ENCODE results near the gene BTBD9.

BTBD9 gene

DNA sequence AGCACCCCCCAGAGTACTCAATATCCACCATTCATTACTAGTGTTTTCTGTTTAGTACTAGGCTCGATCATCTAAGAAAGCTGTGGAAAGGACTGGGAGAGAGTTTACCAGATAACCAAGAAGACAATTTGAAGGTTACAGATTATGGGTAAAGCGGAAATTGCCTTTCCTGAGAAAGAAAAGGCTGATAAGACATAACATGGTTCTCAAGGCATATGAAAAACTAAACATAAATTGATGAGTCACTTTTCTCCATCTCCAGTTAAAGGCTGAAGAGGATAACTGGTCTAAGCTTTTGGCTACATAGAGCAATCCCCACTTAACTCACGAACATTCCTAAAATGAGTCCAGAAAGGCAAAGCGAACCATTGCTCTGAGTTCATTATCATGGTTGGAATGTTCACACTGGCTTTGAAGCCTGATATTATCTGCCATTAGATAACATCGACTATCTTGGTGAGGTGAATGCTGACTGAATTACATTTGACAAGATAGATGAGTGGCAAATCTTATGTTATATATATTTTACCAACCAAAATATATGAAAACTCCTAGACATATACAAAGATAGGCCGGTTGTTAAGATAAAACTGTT, 65.8 kb downstream of the BTBD9 start:
- DNase-seq = no peak
- intact Hi-C loops (cut with DNase I) = no loop called here

DNA sequence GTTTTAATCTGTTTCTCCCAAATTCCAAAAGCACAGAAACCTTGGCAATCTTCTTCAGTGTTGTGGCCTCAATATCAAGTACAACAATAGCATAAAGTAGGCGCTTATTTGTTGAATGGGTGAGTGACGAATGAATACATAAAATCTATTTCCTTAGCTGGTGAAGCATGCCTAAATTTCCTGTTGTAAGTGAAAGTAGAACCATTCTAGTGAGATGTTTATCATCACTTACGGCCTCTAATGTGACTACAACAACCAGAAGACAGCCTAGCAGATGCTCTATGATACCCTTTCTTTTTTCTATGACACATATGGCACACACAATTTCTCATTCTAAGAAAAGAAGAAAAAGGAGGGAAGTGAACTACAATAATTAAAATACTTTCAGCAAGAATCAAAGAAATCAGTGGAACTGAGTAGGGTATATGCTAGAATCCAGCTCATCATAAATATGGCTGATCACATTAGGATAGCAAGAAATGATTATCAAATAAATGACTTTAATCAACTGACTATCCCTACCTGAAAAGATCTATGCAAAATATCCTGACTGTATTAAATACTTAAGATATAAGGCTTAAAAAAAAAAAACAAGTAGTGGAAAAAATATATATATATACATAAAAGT, 67.4 kb downstream of the BTBD9 start:
- intact Hi-C loops (cut with DNase I) = no loop called here
- no peak for DNase-seq

DNA sequence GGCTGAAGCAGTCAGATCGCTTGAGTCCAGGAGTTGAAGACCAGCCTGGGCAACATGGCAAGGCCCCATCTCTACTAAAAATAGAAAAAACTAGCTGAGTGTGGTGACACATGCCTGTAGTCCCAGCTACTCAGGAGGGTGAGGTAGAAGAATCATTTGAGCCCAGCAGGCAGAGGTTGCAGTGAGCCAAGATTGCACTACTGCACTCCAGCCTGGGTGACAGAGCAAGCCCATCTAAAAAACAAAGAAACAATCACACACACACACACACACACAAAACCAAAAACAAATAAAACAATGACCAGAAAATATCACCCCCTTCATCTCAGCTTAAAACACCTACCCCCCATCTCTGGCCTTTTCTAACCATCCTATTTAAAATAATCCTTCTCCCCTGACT, 68.0 kb downstream of the BTBD9 start:
- no peak for DNase-seq
- intact Hi-C loops (cut with DNase I) = no loop called here

DNA sequence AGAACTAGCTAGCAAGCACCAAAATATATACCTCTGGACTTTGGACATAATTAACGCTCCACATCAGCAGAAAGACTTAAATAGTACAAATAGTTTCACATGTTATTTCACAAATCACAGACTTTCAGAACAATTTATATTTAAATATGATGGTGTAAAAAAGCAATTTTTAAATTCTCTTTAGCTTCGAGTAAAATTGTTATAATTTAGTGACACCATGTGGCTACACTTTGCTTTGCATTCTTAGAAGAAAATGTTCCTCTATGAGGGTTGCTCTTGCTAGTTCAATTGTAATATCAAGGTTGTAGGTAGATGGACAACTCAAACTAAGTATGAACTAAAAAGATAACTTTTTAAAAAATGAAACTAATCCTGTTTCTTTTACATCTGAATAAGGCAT, 69.0 kb downstream of the BTBD9 start:
- DNase-seq = no peak
- intact Hi-C loops (cut with DNase I) = no loop called here

DNA sequence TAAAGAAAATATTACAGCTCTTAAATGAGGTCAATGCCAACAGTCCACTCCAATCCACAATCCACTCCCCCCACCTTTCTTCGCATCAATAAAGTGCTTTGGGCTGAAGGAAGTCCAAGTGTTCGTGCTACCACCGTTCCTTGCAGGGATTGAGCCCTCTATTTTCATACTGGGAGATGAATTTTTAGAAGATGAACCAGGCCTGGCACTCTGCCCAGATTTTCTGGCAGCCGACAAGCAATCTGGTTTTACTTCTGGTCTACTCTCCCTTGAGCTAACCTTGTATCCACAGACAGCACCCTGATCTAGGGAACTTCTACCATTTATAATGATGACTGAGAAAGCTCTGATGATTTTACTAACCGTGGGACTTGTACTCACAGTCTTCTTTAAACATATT, 72.3 kb downstream of the BTBD9 start:
- DNase-seq = peak; percentile 8 to 83 (median 49)
- intact Hi-C loops (cut with DNase I) = no loop called here

DNA sequence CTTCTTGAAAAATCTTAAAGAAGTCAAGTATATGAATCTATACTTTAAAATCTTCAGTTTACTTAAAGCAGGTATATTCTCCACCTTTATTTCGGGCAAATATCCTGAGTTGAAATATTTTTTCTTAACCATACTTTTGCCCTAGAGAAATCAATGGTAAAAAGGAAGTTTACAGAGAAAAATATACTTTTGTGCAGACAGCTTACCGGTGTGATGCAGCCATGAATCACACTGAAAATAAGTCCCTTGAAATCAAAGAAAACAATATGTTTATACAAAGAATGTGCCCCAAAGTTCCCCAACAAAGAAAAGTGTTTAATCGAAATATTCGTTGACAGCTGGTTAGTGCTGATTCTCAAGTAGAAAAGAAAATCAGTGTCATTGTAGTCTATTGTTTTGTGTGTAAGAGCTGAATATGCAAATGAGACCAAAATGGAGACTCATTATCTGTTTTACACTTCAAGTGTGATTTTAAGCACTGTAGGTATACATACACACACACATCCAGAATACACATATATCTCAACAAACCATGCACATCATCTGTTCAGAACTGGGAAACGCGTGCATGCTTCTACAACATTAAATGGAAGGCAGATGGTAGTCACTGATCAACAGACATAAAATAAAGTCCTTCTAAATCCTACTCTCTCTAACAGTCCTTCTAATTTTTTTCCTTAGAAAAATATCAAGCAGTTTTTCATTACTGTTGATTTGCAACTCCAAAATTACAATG, 73.3 kb downstream of the BTBD9 start:
- intact Hi-C loops (cut with DNase I) = no loop called here
- DNase-seq = no peak

DNA sequence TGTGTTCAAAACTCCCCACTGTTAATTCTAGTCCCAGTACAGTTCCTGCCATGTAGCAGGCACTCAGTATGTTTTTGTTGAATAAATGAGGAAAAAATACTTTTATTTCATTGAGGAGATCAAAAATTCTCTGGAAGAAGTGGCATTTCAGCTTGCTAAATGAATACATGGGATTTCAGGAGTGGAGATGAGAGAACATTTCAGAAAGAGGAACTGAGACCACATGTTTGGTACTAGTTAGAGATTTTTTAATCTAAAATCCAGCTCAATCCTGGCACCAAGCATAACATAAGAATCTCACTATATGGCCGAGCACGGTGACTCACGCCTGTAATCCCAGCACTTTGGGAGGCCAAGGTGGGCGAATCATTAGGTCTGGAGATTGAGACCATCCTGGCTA, 75.4 kb downstream of the BTBD9 start:
- no peak for DNase-seq
- intact Hi-C loops (cut with DNase I) = no loop called here

DNA sequence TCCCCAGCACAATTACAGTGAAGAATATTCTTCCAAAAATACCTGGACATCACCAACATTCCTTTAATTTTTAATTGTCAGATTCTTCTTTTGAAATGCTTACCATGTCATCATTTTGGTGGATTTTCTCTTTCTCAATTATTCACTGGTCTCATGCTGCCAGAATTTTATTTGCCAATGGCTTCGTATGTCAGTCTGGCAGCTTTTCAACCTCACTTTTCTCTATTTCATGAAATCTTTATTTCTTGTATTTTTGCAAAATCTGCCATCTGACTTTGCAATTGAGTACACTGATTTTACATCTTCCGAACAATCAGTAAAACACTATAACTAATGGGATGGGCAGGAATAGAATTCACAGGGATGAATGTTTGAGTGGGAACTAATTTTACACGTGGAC, 84.1 kb downstream of the BTBD9 start:
- intact Hi-C loops (cut with DNase I) = no loop called here
- no peak for DNase-seq

DNA sequence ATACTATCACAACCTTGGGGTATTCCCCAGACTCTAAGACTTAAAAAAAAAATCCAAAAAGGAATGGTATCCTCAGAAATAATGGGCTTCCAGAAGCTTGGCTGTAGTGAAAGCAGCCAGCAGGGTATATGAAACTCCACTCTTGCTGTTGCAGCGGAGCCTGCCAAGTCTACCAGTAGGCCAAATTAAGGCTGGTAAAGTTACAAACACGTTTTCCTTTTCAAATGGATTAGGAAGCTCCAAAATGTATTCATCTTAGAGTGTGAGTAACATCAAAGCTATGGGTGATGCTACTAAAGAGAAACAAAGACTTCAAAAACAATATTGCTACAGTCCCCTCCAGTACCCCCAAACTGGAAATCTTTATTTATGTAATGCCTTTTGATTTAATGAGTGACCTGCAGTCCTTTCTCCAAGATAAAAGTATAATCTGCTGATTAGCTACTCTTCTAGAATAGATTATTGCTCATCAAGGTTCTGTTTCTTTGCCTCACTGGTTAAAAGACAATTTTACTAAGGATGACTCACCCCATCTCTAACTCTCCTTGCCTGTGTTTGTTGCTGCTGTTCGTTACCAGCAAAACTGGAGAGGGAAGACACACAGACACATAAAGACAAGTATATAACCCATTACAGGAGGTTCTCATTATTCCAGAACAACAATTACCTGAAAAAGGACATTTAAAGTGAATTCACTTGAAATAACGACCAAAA, 84.9 kb downstream of the BTBD9 start:
- no peak for DNase-seq
- intact Hi-C loops (cut with DNase I) = no loop called here

DNA sequence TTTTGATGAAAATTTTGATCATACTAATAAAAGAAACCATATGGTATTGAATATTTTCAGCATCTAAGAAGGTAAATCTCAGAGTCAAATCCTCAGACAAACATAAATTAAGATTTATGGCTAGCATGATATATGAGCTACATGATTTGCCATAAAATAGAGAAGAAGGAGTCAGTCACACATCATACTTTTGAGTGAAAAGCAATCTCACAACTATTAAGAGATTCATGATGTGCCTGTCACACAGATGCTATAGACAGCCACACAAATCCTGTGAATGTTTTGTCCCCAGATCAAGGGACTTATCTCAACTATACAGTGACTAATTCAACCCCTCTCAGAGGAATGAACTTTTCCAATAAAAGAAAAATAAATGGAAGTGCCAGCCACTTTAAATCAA, 85.7 kb downstream of the BTBD9 start:
- intact Hi-C loops (cut with DNase I) = no loop called here
- no peak for DNase-seq

DNA sequence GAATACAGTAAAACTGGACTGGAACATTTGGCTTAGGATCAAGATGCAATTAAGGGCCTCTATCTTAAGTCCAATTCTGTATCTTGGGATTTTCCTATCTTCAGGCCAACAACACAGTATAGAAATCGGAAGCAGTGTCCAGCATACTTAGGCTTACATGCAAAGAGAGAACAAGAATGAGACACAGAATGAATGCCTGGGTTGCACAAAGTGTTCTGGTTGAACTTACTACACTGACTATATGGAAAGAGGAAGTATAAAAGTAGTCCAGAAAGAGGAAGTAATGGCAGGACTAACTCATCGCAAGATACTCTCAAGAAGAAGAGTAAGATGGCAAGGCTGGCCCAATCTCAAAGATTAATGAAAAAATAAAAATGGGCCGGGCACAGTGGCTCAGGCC, 87.6 kb downstream of the BTBD9 start:
- peak in 1 of 42 donors; percentile 3 for DNase-seq
- intact Hi-C loops (cut with DNase I) = no loop called here

DNA sequence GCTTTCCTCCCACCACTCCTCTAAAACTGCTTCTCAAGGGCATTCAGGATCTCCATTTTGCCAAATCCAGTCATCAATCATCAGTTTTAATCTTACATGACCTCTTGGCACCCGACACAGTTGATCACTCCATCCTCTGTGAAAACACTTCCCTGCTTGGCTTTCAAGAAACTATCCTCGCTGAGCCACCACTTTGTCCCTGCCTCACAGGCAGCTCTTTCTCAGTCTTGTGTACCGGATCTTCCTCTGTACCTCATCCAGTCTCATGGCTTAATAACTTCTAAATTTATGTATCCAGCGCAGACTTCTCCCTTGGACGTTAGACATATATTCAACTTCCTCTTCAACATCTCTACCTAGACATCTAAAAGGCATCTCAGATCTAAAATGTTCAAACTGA, 89.9 kb downstream of the BTBD9 start:
- intact Hi-C loops (cut with DNase I) = no loop called here
- no peak for DNase-seq

DNA sequence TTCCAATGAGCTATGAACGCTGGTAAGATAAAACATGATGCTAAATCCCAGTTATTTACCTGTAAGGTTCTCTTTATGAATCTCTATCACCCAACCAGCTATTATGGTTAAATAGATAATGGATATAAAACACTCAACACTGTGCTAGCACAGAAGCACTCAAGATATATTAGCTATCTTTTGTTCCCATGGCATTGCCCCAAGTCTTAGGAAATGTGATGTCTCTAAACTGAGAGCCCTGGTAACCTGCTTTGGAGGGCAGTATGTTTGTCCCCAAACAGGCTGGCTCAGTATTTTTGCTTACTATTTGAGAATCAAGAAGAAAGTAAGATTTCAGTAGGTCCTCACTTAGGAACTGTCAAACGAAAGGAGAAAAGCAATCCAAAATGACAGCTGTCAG, 90.5 kb downstream of the BTBD9 start:
- intact Hi-C loops (cut with DNase I) = no loop called here

DNA sequence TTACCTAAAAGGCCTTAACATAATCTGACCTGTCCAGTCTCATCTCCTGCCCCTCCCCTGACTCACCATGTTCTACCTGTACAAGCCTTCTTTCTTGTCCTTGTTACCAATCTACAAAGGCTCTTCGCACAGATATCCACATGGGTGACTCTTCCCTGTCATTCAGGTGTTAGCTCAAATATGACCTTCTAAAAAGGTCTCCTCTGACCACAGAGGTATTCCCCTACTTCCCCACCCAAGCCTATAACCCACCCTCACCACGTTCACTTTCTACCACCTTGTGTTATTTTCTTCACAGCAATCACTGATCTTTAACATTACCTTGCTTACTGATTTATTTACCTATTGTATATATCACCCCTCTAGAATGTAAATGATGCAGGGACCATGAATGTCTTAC, 96.7 kb downstream of the BTBD9 start:
- intact Hi-C loops (cut with DNase I) = no loop called here
- DNase-seq = no peak

More for the DNA sequence above, 90.5 kb downstream of the BTBD9 start:
- no peak for DNase-seq

DNA sequence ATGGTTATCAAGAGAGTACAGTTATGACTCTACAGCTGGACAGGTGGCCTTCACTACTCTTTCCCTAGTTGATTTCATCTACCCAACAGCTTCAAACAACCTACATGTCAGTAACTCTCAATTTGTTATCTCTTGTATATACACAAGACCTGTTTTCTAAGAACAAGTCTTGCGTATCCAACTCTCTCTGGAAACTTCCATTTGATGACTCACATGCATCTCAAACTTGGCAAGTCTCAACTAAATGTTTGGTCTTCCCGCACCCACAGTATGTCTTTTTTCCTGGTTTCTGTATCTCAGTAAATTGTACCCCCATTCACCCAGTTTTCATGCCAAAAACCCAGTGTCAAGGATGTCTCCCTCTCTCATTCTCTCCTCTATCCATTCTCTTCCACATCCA, 97.7 kb downstream of the BTBD9 start:
- no peak for DNase-seq
- intact Hi-C loops (cut with DNase I) = no loop called here

DNA sequence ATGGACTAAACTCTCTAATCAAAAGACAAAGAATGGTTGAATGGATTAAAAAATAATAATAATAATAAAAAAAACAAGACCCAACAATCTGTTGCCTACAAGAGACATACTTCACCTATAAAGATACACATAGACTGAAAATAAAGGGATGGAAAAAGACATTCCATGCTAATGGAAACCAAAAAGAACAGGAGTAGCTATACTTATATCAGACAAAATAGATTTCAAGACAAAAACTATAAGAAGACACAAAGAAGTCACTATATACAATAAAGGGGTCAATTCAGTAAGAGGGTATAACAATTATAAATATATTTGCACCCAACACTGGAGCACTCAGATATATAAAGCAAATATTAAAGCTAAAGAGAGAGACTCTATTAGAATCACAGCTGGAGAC, 106.7 kb downstream of the BTBD9 start:
- DNase-seq = no peak
- intact Hi-C loops (cut with DNase I) = no loop called here

DNA sequence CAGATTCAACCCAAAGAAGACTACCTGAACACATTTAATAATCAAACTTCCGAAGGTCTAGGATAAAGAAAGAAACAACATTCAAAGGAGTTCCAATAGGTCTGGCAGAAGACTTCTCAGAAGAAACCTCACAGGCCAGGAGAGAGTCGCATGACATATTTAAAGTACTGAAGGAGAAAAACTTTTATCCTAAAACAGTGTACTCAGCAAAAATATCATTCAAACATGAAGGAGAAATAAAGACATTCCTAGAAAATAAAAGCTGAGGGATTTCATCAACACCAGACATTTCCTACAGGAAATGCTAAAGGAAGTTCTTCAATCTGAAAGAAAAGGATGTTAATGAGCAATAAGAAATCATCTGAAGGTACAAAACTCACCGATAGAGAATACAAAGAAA, 108.6 kb downstream of the BTBD9 start:
- intact Hi-C loops (cut with DNase I) = no loop called here
- DNase-seq = no peak

DNA sequence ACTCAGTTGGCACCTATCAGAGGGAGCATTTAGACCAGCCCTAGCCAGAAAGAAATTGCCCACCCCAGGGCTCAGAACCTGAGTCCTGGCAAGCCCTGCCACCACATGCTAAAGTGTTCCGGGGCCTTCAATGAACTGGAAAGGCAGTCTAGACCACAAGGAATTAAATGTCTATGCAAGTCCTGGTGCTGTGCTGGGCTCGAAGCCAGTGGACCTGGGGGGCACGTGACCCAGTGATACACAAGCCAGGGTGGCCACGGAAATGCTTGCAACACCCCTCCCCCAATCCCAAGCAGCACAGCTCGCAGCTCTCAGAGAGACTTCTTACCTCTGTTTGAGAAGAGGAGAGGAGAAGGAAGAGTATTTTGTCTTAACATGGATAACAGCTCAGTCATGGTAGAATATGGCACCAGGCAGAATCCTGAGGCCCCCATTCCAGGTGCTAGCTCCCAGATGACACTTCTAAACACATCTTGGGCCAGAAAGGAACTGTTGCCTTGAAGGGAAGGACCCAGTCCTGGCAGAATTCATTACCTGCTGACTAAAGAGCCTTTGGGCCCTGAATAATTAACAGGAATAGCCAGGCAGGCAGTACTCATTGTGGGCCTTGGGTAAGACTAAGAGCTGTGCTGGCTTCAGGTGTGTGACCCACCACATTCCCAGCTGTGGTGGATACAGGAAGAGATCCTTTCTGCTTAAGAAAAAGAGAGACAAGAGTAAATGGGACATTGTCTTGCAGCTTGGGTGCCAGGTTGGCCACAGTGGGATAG, 111.3 kb downstream of the BTBD9 start:
- intact Hi-C loops (cut with DNase I) = no loop called here
- DNase-seq = peak in 25 of 42 donors; percentile 1 to 60 (median 22)

DNA sequence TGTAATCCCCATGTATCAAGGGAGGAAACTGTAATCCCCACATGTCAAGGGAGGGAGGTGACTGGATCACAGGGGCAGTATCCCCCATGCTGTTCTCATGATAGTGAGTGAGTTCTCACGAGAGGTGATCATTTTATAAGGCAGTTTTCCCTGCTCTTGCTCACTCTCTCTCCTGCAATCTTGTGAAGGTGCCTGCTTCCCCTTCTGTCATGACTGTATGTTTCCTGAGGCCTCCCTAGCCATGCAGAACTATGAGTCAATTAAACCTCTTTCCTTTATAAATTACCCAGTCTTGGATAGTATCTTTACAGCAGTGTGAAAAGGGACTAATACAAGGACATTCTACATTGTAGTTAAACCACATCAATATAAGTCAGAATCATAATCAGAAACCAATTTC, 112.4 kb downstream of the BTBD9 start:
- no peak for DNase-seq
- intact Hi-C loops (cut with DNase I) = no loop called here

DNA sequence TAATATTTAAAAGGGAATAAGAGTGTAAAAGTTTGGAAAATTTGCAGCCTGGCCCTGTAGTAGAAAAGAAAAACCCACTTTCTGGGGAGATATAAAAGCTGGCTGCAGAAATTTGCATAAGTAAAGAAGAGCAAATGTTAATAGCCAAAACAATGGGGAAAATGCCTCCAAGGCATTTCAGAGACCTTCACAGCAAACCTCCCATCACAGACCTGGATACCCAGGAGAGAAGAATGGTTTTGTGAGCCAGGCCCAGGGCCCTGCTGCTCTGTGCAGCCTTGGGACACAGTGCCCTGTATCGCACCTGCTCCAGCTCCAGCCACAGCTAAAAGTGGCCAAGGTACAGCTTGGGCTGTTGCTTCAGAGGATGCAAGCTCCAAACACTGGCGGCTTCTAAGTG, 113.8 kb downstream of the BTBD9 start:
- DNase-seq = no peak
- intact Hi-C loops (cut with DNase I) = no loop called here
